Gastrocnemius medialis (tissue), 4 donors: ENCODE results near the gene BCAT1. TPM values are rescaled to one million over a fixed set of nuclear protein-coding genes. Genes with fewer than 3 reads are reported as not detected.
"Not testable (repeated sequence)": the region's sequence is repeated elsewhere in the genome, so short reads cannot be mapped to it uniquely, and the experiment has no call there.

Experiments
- ATAC-seq, 2 donors: fragments of 150-250 bp; one replicate each; pipeline ENCODE4 v1.9.1; 2016
- DNase-seq, 2 donors: peaks; one replicate each; pipeline ENCODE4 v3.0.0-alpha.2; 2019
- H3K27ac ChIP-seq, 4 donors: fragments of 200-600 bp; sonication (generic); 1 replicate in 1 of 4; 2 replicates in 3 of 4; pipeline ENCODE4 v1.5.1; 2016 to 2018; ENCODE audit warnings: mild to moderate bottlenecking in 2 of 4, moderate library complexity in 1 of 4
- H3K27me3 ChIP-seq, 3 donors: fragments of 200-600 bp; sonication (generic) in 2 of 3; 1 replicate in 1 of 3; 2 replicates in 2 of 3; pipeline versions ENCODE4 v1.5.1 to v1.6.0; 2016 to 2019; ENCODE audit warnings: mild to moderate bottlenecking in 1 of 3, moderate library complexity in 1 of 3
- H3K36me3 ChIP-seq, 2 donors: fragments of 200-600 bp; sonication (generic) in 1 of 2; one replicate each; pipeline ENCODE4 v1.5.1; 2017 to 2018
- H3K4me1 ChIP-seq, 2 donors: fragments of 200-600 bp; sonication (generic) in 1 of 2; one replicate each; pipeline ENCODE4 v1.5.1; 2016 to 2017; ENCODE audit warnings: mild to moderate bottlenecking in 2 of 2
- H3K4me3 ChIP-seq, 4 donors: fragments of 200-600 bp; sonication (generic) in 3 of 4; 1 replicate in 1 of 4; 2 replicates in 3 of 4; pipeline ENCODE4 v1.5.1; 2016 to 2019; ENCODE audit warnings: mild to moderate bottlenecking in 2 of 4
- H3K9me3 ChIP-seq, 3 donors: fragments of 200-600 bp; sonication (generic) in 2 of 3; 1 replicate in 1 of 3; 2 replicates in 2 of 3; pipeline ENCODE4 v1.5.1; 2016 to 2019
- CTCF ChIP-seq, 5 experiments: fragments of 450-650 bp in 3 of 5; fragments of 200-600 bp in 2 of 5; sonication (generic) in 2 of 5; IDR thresholded peaks in 4 of 5; conservative IDR thresholded peaks in 1 of 5; 1 replicate in 4 of 5; 2 replicates in 1 of 5; pipeline ENCODE4 v1.5.1; 2016 to 2019; ENCODE audit warnings: antibody characterized with exemption in 5 of 5, mild to moderate bottlenecking in 3 of 5, moderate library complexity in 3 of 5
- POLR2A ChIP-seq, 2 donors: fragments of 450-650 bp; IDR thresholded peaks; one replicate each; pipeline ENCODE4 v1.6.1; 2017; ENCODE audit warnings: antibody characterized with exemption in 2 of 2, mild to moderate bottlenecking in 2 of 2, moderate library complexity in 2 of 2
- in situ Hi-C, 4 donors: fragments of 200-750 bp; cut with MboI; loops; one replicate each; pipeline versions ENCODE4 v1.15.0 to v1.8.0; 2017; ENCODE audit warnings: low sequenced_read_pairs in 4 of 4
- intact Hi-C: fragments of 100-400 bp; cut with DNase I; formaldehyde crosslinking; loops from one replicate; pipeline ENCODE4 v1.15.1; 2023; ENCODE audit warnings: low total_unique reads
- total RNA-seq, 4 donors: library from RNA; depleted of rRNA; stranded (reverse); fragments of >200 nt; gene quantifications; one replicate each; pipeline versions ENCODE4 v1.1.0 to v1.2.3, GENCODE V29; 2016

The BCAT1 gene
- total RNA-seq, 4 donors from 2014 or later, result 1.6 to 7.5 (median 3.9) TPM

- Histone ChIP-seq H3K27ac (no peak overlapping the region), H3K36me3 (no peaks in the 10 kb centered on the region), H3K9me3 (no peaks in the 10 kb centered on the region), H3K4me1 (no peaks in the 10 kb centered on the region), H3K4me3 (no peak overlapping the region), H3K27me3 (no peaks in the 10 kb centered on the region)
- TF ChIP-seq POLR2A (IDR thresholded peaks at IDR 0.05), result no peak
- TF ChIP-seq CTCF (IDR thresholded peaks at IDR 0.05 in 4 of 5, conservative IDR thresholded peaks at IDR 0.05 in 1 of 5), result no peak
- intact Hi-C loops (no loop called here), in situ Hi-C loops (no loop called here)
- no peak for ATAC-seq
- no peak for DNase-seq
These were observed 37.6 kb downstream of the BCAT1 start for GRCh38 chr12:24911271-24911791.

GRCh38 chr12:24910192-24910591, 38.7 kb downstream of the BCAT1 start:
- H3K4me3 ChIP-seq, H3K9me3 ChIP-seq, ATAC-seq, intact Hi-C loops, H3K4me1 ChIP-seq, DNase-seq, H3K27ac ChIP-seq, H3K36me3 ChIP-seq, in situ Hi-C loops, H3K27me3 ChIP-seq: not testable (repeated sequence)

- intact Hi-C loops, result no loop called here
- no peaks in the 10 kb centered on the region for H3K9me3 ChIP-seq
- in situ Hi-C loops, result no loop called here
- peak in 1 of 2 donors; percentile 57 for DNase-seq
- TF ChIP-seq CTCF (IDR thresholded peaks at IDR 0.05 in 4 of 5, conservative IDR thresholded peaks at IDR 0.05 in 1 of 5) (no peak), POLR2A (IDR thresholded peaks at IDR 0.05) (no peak)
- peak in 1 of 2 donors; percentile 30 for ATAC-seq
- H3K27ac ChIP-seq, result no peak overlapping the region
- no peak overlapping the region for H3K4me3 ChIP-seq
- no peaks in the 10 kb centered on the region for H3K36me3 ChIP-seq
- no peaks in the 10 kb centered on the region for H3K4me1 ChIP-seq
- peaks cover 0 to 2% (median 0%) of the 10 kb centered on the region in 3 donors for H3K27me3 ChIP-seq
These were observed 39.2 kb downstream of the BCAT1 start for GRCh38 chr12:24909667-24910066.

- Histone ChIP-seq H3K36me3 (no peaks in the 10 kb centered on the region), H3K27me3 (peaks cover 4 to 8% (median 7%) of the 10 kb centered on the region in 3 donors), H3K27ac (no peak overlapping the region), H3K9me3 (no peaks in the 10 kb centered on the region), H3K4me1 (no peaks in the 10 kb centered on the region), H3K4me3 (no peak overlapping the region)
- no peak for TF ChIP-seq POLR2A (IDR thresholded peaks at IDR 0.05)
- TF ChIP-seq CTCF (IDR thresholded peaks at IDR 0.05 in 4 of 5, conservative IDR thresholded peaks at IDR 0.05 in 1 of 5), result no peak
- in situ Hi-C loops, result no loop called here
- intact Hi-C loops, result no loop called here
- ATAC-seq (no peak), DNase-seq (no peak)
These were observed 41.4 kb downstream of the BCAT1 start for GRCh38 chr12:24907464-24907863.

GRCh38 chr12:24906141-24906540, 42.8 kb downstream of the BCAT1 start:
- H3K27ac ChIP-seq, result no peak overlapping the region
- ATAC-seq (no peak), DNase-seq (no peak)
- no peaks in the 10 kb centered on the region for H3K36me3 ChIP-seq
- no peak for TF ChIP-seq CTCF (IDR thresholded peaks at IDR 0.05 in 4 of 5, conservative IDR thresholded peaks at IDR 0.05 in 1 of 5)
- no peak for TF ChIP-seq POLR2A (IDR thresholded peaks at IDR 0.05)
- no peaks in the 10 kb centered on the region for H3K4me1 ChIP-seq
- H3K9me3 ChIP-seq, result no peaks in the 10 kb centered on the region
- intact Hi-C loops (no loop called here), in situ Hi-C loops (no loop called here)
- H3K4me3 ChIP-seq, result no peak overlapping the region
- peaks cover 8 to 16% (median 13%) of the 10 kb centered on the region in 3 donors for H3K27me3 ChIP-seq
